GM12873 (cell line): Measurements from ENCODE around the gene PLLP.

Experiments
- TF ChIP-seq, protein P1 (sequence below): IDR thresholded peaks from 2 replicates; pipeline ENCODE4 v1.5.1; 2012; ENCODE audit warnings: low read depth, mild to moderate bottlenecking, moderate library complexity, low read length, control low read depth; ENCODE audit not compliant: insufficient read depth; ENCODE audit errors: missing control alignments

The PLLP gene

DNA sequence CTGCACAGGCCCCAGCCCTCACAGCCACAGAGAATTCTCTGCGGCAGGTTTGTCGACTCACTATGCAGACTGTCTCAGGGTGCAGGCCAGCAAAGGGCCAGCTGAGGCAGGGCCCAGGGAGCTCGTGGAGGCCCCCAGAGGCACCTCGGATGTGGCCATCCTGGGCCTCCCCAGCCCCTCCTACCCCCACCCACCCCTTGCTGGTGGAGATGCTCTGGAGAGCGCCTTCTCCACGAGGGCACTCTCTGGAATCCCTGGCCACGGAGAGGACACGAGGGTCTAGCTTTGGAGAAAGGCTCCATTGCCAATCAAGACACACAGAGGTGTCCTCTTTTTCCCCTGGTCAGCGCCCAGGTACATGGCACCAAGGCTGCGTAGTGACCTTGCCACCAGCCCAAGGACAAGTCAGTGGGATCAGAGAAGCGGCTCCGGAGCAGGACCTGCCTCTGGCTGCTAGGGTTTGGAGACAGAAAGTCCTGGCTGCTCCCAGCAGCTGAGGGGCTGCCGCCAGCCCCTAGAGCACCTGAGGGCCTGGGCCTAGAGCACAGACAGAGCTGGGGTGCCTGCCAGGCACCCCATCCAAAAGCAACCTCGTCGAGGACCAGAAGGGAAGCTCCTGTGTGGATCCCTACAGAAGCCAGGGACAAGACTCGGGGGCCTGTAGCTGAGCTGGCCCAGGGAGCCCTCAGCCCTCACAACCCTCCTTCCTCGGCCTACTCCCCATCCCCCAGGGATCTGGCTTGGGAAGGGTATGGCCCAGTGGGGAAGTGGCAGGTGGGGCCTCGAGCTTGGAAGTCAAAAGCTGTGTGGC lies 20.7 kb downstream of the PLLP start:
- TF ChIP-seq, protein P1, sequence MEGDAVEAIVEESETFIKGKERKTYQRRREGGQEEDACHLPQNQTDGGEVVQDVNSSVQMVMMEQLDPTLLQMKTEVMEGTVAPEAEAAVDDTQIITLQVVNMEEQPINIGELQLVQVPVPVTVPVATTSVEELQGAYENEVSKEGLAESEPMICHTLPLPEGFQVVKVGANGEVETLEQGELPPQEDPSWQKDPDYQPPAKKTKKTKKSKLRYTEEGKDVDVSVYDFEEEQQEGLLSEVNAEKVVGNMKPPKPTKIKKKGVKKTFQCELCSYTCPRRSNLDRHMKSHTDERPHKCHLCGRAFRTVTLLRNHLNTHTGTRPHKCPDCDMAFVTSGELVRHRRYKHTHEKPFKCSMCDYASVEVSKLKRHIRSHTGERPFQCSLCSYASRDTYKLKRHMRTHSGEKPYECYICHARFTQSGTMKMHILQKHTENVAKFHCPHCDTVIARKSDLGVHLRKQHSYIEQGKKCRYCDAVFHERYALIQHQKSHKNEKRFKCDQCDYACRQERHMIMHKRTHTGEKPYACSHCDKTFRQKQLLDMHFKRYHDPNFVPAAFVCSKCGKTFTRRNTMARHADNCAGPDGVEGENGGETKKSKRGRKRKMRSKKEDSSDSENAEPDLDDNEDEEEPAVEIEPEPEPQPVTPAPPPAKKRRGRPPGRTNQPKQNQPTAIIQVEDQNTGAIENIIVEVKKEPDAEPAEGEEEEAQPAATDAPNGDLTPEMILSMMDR: no peak

DNA sequence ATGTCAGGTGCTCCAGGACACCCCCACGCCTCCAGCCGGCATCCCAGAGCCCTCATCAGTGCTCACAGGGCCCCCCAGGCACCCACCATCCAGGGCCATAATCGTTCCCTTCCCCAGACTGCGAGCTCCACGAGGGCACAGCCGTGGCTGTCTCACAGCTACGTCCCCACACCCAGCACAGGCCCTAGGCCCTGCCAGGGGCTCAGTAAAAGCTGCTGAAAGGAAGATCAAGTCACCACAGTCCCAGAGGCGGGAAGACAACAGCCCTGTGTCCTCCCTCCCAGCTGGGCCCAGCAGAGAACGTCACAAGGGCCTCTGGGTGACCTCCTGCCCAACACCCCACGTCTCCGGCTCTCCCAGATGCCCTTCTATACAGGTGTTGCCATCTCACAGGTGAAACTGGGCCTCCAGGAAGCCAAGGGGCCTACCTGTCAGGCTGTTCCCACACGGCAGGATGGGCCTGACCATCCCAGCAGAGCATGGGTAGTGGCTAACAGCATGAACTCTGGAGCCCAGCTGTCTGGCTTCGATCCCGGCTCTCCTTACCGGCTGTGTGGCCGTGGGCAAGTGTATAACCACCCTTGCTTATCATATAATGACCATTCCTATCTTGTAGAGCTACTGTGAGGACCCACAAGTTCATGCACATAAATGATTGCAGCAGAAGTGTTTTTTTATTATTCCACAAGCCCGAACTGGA lies 21.5 kb downstream of the PLLP start:
- TF ChIP-seq, protein P1: no peak

DNA sequence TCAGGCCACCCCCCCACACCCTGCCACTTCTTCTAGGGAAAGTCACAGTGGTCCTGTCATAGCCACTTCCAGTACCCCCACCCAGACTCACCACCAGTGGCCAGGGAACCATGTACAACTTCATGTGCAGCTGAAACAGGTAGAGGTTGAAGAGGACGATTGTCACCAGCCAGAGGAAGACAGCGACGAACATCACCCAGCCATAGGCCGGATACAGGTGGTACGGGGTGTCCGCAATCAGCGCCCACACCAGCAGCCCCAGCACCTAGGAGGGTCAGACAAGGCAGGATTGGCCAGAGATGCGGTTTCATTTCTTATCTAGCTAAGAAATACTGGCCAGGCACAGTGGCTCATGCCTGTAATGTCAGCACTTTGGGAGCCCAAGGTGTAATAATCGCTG lies 22.7 kb downstream of the PLLP start:
- TF ChIP-seq, protein P1: no peak

DNA sequence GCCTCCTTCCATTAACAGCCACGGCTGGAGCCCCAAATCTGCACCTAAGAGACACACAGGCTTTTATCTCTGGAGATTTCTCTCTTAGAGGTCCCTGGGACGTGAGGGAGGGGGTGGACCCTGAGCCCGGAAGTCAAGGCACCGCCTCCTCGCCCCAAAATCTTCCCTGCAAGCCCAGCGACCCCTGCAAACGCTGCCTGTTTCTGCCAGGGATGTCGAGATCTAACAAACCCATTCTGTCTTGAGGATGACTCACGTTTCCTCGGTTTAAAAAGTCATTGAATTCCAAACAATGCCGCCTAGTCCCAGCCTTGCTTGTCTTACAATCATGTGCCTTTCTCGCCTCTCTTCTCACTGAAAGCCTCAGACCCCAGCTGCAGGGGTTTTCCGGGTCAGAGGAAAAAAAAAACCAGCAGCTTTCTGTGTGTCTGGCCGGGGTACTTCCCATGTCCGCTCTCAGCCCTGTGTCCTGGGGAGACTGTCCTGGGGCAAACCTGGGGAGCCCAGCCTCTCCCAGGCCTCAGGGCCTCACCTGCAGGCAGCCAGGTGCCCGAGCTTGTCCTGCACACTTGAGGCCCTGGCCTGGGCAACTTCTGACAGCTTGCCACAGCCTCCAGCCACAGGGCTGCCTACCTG lies 24.1 kb downstream of the PLLP start:
- TF ChIP-seq, protein P1: no peak

DNA sequence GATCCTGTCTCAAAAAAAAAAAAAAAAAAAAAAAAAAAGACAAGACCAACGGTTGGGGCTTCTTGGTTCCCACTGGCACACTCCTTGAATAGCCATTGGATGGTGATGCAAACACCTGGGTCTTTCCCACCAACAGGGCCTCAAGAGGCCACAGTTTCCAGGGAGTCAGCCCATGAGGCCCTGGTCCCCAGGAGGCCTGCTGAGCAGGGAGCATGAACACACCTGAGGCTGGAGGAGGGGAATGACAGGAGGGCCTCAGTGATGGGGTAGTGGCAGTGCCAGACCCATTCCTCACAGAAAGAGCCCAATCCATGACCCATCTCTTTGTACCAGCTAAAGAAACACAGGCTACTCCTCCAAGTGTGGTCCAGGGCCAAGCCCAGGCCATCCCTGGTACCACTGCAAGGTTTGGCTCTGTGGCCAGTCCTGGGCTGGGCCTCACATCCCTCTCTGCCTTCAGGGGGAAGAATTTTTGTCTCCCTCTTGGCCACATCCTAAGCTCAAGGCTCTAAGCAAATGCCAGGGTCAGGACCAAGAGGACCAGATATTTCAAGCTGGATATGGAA lies 25.5 kb downstream of the PLLP start:
- TF ChIP-seq, protein P1: no peak

DNA sequence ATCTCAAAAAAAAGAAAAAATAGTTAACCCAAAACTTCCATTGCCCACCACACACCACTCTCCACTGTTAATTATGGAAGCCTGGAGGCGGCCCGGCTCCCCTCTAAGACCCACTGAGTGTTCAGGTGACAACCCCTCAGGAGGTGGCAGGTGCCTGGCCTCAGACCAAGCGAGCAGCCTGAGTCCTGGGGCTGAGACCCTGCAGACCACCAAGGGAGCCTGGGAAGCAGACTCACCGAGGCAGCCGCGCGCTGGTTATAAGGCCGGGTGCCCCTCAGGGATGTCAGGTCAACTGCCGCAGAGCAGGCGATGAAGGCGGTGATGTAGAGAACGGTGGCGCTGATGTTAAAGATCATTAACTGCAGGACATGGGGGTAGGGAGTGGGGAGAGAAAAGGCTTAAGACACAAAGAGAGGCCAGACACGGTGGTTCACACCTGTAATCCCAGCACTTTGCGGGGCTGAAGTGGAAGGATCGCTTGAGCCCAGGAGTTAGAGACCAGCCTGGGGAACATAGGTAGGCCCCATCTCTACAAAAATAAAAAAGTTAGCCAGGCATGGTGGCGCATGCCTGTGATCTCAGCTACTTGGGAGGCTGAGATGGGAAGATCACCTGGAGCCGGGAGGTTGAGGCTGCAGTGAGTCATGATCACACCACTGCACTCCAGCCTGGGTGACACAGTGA lies 26.1 kb downstream of the PLLP start:
- TF ChIP-seq, protein P1: no peak
